Left lung (tissue), 10 donors: ENCODE measurements around the gene TMEM184B. TPM values are rescaled to one million over a fixed set of nuclear protein-coding genes. Genes with fewer than 3 reads are reported as not detected.

Source experiments
- ATAC-seq: fragments of 200-7000 bp; cut with Tn5 transposase; one replicate; pipeline ENCODE4 v1.9.1; 2020; ENCODE audit warnings: moderate library complexity
- DNase-seq, 4 donors: peaks; one replicate each; pipeline ENCODE4 v3.0.0-alpha.2; 2013 to 2020
- H3K27ac ChIP-seq, 2 donors: fragments of 200-600 bp; sonication (generic) in 1 of 2; one replicate each; pipeline versions ENCODE4 v1.5.0 to v1.8.0; 2020 to 2021
- H3K27me3 ChIP-seq, 2 donors: fragments of 200-600 bp; sonication (generic) in 1 of 2; one replicate each; pipeline versions ENCODE4 v1.5.0 to v1.8.0; 2020 to 2021
- H3K36me3 ChIP-seq, 2 donors: fragments of 200-600 bp; sonication (generic) in 1 of 2; one replicate each; pipeline versions ENCODE4 v1.5.0 to v1.8.0; 2020 to 2021
- H3K4me1 ChIP-seq, 2 donors: fragments of 200-600 bp; one replicate each; pipeline ENCODE4 v1.8.0; 2021
- H3K4me3 ChIP-seq, 2 donors: fragments of 200-600 bp; sonication (generic) in 1 of 2; one replicate each; pipeline versions ENCODE4 v1.5.0 to v1.8.0; 2020 to 2021; ENCODE audit warnings: mild to moderate bottlenecking in 1 of 2
- H3K9me3 ChIP-seq, 2 donors: fragments of 200-600 bp; sonication (generic) in 1 of 2; one replicate each; pipeline versions ENCODE4 v1.5.0 to v1.8.0; 2020 to 2021
- intact Hi-C, 2 donors: fragments of 100-400 bp; cut with DNase I; formaldehyde crosslinking; loops; one replicate each; pipeline versions ENCODE4 v1.11.2 to v1.14.2; 2022
- polyA plus RNA-seq, 6 donors: library from polyadenylated mRNA; unstranded; fragments of 120-200 nt; gene quantifications; one replicate each; pipeline ENCODE4 v1.2.1, GENCODE V29; 2013; ENCODE audit not compliant: insufficient read length in 6 of 6
- total RNA-seq, 2 donors: library from RNA; stranded (reverse); fragmentation: NEBNext Ultra II Directional; extraction: Animal tissue kit (Norgen Biotek cat#: 25700); gene quantifications; one replicate each; pipeline ENCODE4 v1.2.1, GENCODE V29; 2021
- TF ChIP-seq, protein P1 (sequence below), 2 donors: fragments of 200-600 bp; sonication (generic) in 1 of 2; IDR thresholded peaks; one replicate each; pipeline versions ENCODE4 v1.5.0 to v1.8.0; 2021; ENCODE audit warnings: antibody characterized with exemption in 2 of 2
- donor health status: DM: no; HTN: yes; CAD: no.
- donor health status: DM: no; HTN: no; CAD: no.

TMEM184B gene
- total and polyA plus RNA-seq, 8 donors = 33.7 to 98.3 (median 39.8) TPM

DNA sequence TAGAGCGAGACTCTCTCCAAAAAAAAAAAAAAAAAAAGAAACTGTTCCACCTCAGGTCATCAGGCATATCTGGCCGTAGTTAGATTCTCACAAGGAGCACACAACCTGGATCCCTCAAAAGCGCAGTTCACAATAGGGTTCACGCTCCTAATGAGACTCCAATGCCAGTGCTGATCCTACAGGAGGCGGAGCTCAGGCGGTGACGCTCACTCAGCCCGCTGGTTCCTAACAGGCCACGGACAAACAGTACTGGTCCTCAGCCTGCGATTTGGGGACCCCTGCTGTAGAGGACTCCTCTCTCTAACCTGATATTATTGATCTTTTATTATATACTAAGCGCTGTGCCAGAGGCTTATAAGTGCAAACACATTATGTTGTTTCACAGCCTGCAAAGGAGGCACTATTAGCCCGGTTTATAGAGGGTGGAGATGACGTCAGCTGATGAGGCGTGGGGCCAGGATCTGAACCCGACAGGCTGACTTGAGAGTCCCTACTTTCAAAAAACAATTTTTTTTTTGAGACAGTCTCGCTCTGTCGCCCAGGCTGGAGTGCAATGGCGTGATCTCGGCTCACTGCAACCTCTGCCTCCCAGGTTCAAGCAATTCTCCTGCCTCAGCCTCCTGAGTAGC lies 75.9 kb downstream of the TMEM184B start:
- DNase-seq (no peak), ATAC-seq (no peak)
- no peaks in the 10 kb centered on the region for H3K9me3 ChIP-seq
- no peaks in the 10 kb centered on the region for H3K36me3 ChIP-seq
- H3K4me3 ChIP-seq = no peak overlapping the region
- H3K27me3 ChIP-seq = no peaks in the 10 kb centered on the region
- TF ChIP-seq, protein P1, sequence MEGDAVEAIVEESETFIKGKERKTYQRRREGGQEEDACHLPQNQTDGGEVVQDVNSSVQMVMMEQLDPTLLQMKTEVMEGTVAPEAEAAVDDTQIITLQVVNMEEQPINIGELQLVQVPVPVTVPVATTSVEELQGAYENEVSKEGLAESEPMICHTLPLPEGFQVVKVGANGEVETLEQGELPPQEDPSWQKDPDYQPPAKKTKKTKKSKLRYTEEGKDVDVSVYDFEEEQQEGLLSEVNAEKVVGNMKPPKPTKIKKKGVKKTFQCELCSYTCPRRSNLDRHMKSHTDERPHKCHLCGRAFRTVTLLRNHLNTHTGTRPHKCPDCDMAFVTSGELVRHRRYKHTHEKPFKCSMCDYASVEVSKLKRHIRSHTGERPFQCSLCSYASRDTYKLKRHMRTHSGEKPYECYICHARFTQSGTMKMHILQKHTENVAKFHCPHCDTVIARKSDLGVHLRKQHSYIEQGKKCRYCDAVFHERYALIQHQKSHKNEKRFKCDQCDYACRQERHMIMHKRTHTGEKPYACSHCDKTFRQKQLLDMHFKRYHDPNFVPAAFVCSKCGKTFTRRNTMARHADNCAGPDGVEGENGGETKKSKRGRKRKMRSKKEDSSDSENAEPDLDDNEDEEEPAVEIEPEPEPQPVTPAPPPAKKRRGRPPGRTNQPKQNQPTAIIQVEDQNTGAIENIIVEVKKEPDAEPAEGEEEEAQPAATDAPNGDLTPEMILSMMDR (IDR thresholded peaks at IDR 0.05) = no peak
- intact Hi-C loops = no loop called here
- H3K27ac ChIP-seq = no peak overlapping the region
- peaks cover 0 to 28% of the 10 kb centered on the region in 2 donors for H3K4me1 ChIP-seq

GRCh38 chr22:38193580-38193979 lies 79.2 kb downstream of the TMEM184B start:
- intact Hi-C loops = no loop called here
- TF ChIP-seq, protein P1 (IDR thresholded peaks at IDR 0.05) = no peak
- peak; percentile 41 for ATAC-seq

GRCh38 chr22:38192475-38192863 lies 80.3 kb downstream of the TMEM184B start:
- no peak overlapping the region for H3K27ac ChIP-seq
- TF ChIP-seq, protein P1 (IDR thresholded peaks at IDR 0.05) = no peak
- intact Hi-C loops = no loop called here

More at GRCh38 chr22:38193580-38193979, 79.2 kb downstream of the TMEM184B start:
- Histone ChIP-seq H3K27ac (peak overlapping the region in 1 of 2 donors; percentile 60), H3K4me3 (no peak overlapping the region), H3K27me3 (no peaks in the 10 kb centered on the region), H3K4me1 (peaks cover 0 to 23% of the 10 kb centered on the region in 2 donors), H3K36me3 (no peaks in the 10 kb centered on the region), H3K9me3 (no peaks in the 10 kb centered on the region)
- DNase-seq = no peak

GRCh38 chr22:38191731-38192474 lies 80.9 kb downstream of the TMEM184B start:
- Histone ChIP-seq H3K4me1 (peaks cover 0 to 37% of the 10 kb centered on the region in 2 donors), H3K27ac (no peak overlapping the region), H3K36me3 (no peaks in the 10 kb centered on the region), H3K9me3 (no peaks in the 10 kb centered on the region), H3K27me3 (no peaks in the 10 kb centered on the region), H3K4me3 (no peak overlapping the region)
- TF ChIP-seq, protein P1 (IDR thresholded peaks at IDR 0.05) = no peak
- ATAC-seq (no peak), DNase-seq (no peak)
- intact Hi-C loops = no loop called here

More at GRCh38 chr22:38192475-38192863, 80.3 kb downstream of the TMEM184B start:
- H3K27me3 ChIP-seq = no peaks in the 10 kb centered on the region
- ATAC-seq = no peak
- no peak overlapping the region for H3K4me3 ChIP-seq
- DNase-seq = no peak
- H3K36me3 ChIP-seq = no peaks in the 10 kb centered on the region
- peaks cover 0 to 31% of the 10 kb centered on the region in 2 donors for H3K4me1 ChIP-seq
- no peaks in the 10 kb centered on the region for H3K9me3 ChIP-seq

DNA sequence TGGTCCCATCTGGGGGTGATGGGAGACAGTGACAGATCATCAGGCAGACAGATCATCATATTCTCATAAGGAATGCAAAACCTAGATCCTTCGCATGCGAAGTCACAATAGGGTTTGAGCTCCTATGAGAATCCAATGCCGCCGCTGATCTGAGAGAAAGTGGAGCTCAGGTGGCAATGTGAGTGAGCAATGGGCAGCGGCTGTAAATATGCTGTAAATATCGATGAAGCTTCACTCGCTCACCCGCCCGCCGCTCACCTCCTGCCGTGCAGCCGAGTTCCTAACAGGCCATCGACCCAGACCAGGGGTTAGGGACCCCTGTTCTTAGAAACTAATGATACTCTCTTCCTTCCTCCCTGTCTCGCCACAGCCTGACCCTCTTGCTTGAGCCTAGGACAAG lies 81.8 kb downstream of the TMEM184B start:
- Histone ChIP-seq H3K36me3 (no peaks in the 10 kb centered on the region), H3K4me1 (peaks cover 0 to 39% of the 10 kb centered on the region in 2 donors), H3K9me3 (no peaks in the 10 kb centered on the region), H3K27ac (no peak overlapping the region), H3K27me3 (no peaks in the 10 kb centered on the region), H3K4me3 (no peak overlapping the region)
- intact Hi-C loops = no loop called here
- ATAC-seq (no peak), DNase-seq (no peak)
- TF ChIP-seq, protein P1 (IDR thresholded peaks at IDR 0.05) = no peak
